Activated B cell treated with CpG ODN at 0.5 μM for 24 hours (primary cell): Measurements from ENCODE around the gene AUTS2. TPM values are rescaled to one million over a fixed set of nuclear protein-coding genes. Genes with fewer than 3 reads are reported as not detected.

Experiments
- ATAC-seq: fragments of 200-7000 bp; cut with Tn5 transposase; one replicate; pipeline ENCODE4 v1.10.0; 2021; ENCODE audit warnings: low read depth, mild to moderate bottlenecking, moderate library complexity
- CTCF ChIA-PET: fragments of 350-600 bp; sonication (Branson Sonifier 250); formaldehyde crosslinking; loops from one replicate; lab custom pipeline; 2021; ENCODE audit warnings: antibody characterized with exemption; lab: Charles Lee
- POLR2A ChIA-PET: fragments of 350-600 bp; sonication (Branson Sonifier 250); formaldehyde crosslinking; loops from one replicate; lab custom pipeline; 2021; ENCODE audit warnings: antibody characterized with exemption; lab: Charles Lee
- DNase-seq: peaks from one replicate; pipeline ENCODE4 v3.0.0; 2022
- H3K27ac Mint-ChIP-seq: one replicate; pipeline ENCODE4 v1.8.0; 2020; ENCODE audit warnings: mixed read lengths
- H3K27me3 Mint-ChIP-seq: one replicate; pipeline ENCODE4 v1.8.0; 2021; ENCODE audit warnings: mixed read lengths
- H3K36me3 Mint-ChIP-seq: one replicate; pipeline ENCODE4 v1.8.0; 2021; ENCODE audit warnings: low read depth, mixed read lengths
- H3K4me1 Mint-ChIP-seq: one replicate; pipeline ENCODE4 v1.8.0; 2021; ENCODE audit warnings: mixed read lengths
- H3K4me3 Mint-ChIP-seq: one replicate; pipeline ENCODE4 v1.8.0; 2020; ENCODE audit warnings: mild to moderate bottlenecking, mixed read lengths
- H3K9me3 Mint-ChIP-seq: one replicate; pipeline ENCODE4 v1.8.0; 2020; ENCODE audit warnings: mixed read lengths
- CTCF ChIP-seq: fragments of 200-600 bp; IDR thresholded peaks from one replicate; pipeline ENCODE4 v1.8.0; 2022; ENCODE audit warnings: antibody characterized with exemption, mild to moderate bottlenecking
- intact Hi-C: fragments of 100-400 bp; cut with micrococcal nuclease; formaldehyde crosslinking; loops from one replicate; pipeline ENCODE4 v1.15.1; 2024
- total RNA-seq: library from RNA; stranded (reverse); gene quantifications from 2 replicates; pipeline ENCODE4 v1.2.3, GENCODE V29; 2022

AUTS2 gene
- total RNA-seq, 1 donor from 2014 or later, result 15.9 TPM

- Mint-ChIP-seq H3K27me3 (no peaks in the 10 kb centered on the region), H3K4me1 (no peaks in the 10 kb centered on the region), H3K9me3 (no peaks in the 10 kb centered on the region), H3K27ac (no peak overlapping the region), H3K4me3 (no peak overlapping the region), H3K36me3 (peaks cover 8% of the 10 kb centered on the region)
- no peak for TF ChIP-seq CTCF
- POLR2A ChIA-PET, result no interaction called here
- DNase-seq (no peak), ATAC-seq (no peak)
- CTCF ChIA-PET, result no interaction called here
- intact Hi-C loops, result no loop called here
These were observed 537.4 kb downstream of the AUTS2 start for GRCh38 chr7:70135656-70136055.

DNA sequence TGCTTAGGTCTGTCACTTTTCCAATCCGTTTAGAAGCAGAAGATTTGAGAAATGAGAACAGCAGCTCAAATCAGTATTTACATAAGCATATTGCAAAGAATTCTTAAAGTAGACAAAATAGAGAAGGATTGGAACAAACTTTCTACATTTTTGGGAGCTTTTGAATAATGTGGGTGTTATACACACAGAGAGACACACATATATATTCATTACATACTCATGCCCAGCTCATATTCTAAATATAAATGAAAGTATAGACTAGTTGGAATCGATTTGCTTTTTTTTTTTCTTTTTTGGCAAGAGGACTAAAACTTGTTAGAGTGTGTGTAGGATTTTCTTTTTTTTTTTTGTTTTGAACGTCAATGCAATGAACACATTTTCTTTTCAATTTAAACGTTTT is 538.9 kb downstream of the AUTS2 start:
- Mint-ChIP-seq H3K4me3 (no peak overlapping the region), H3K36me3 (peaks cover 9% of the 10 kb centered on the region), H3K9me3 (no peaks in the 10 kb centered on the region), H3K4me1 (no peaks in the 10 kb centered on the region), H3K27me3 (no peaks in the 10 kb centered on the region), H3K27ac (no peak overlapping the region)
- DNase-seq, result no peak
- intact Hi-C loops, result no loop called here
- no peak for TF ChIP-seq CTCF
- ChIA-PET POLR2A (no interaction called here), CTCF (no interaction called here)
- ATAC-seq, result no peak

GRCh38 chr7:70142247-70142932 is 544.1 kb downstream of the AUTS2 start:
- ChIA-PET CTCF (no interaction called here), POLR2A (no interaction called here)
- Mint-ChIP-seq H3K36me3 (peaks cover 10% of the 10 kb centered on the region), H3K4me3 (no peak overlapping the region), H3K4me1 (no peaks in the 10 kb centered on the region), H3K27ac (no peak overlapping the region), H3K9me3 (no peaks in the 10 kb centered on the region), H3K27me3 (no peaks in the 10 kb centered on the region)
- intact Hi-C loops, result no loop called here
- no peak for DNase-seq
- TF ChIP-seq CTCF, result no peak
- ATAC-seq, result no peak

DNA sequence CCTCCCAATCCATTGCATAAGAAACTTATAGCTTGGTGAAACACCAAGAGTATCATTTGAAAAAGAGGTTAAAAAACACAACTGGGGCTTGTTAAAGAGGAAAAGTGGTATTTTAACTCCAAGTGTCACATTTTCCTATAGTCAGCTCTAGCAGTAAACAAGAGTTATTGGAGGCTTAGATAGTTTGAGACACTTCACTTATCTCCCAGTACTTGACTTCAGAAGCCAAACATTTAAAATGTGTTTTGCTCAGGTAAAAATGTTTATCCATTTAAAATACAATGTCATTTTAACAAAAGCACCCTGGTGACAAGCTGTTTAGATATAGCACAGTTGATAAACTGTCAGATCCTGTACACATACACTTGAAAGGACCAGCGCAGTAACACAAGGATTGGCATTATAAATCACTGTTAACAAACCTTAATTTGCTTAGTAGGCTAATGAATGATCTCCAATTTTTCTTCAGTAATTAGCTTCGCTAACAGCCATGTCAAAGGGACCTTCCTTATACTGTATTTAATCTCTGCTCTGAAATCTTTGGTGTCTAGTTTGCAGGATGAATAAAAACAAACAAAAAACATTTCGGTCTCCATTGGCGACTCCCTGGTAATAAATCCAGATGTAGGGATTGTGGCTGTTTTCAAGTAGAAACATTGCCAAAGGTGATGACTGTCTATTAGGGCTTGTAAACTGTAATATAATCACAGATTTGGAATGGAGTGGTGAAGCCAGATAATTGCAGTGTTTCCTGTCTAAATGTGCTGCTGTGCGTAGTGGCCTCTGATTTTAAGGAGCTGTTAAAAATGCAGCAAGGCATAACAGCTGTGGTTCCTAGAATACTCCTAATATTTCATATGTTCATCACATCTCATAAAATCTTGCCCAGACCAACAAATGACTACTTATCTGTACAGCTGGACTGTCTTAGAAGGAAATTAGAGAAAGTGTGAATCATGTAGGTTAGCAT is 545.1 kb downstream of the AUTS2 start:
- Mint-ChIP-seq H3K27ac (no peak overlapping the region), H3K4me1 (no peaks in the 10 kb centered on the region), H3K9me3 (no peaks in the 10 kb centered on the region), H3K36me3 (peaks cover 11% of the 10 kb centered on the region), H3K4me3 (no peak overlapping the region), H3K27me3 (no peaks in the 10 kb centered on the region)
- no peak for TF ChIP-seq CTCF
- ATAC-seq (no peak), DNase-seq (no peak)
- CTCF ChIA-PET, result no interaction called here
- intact Hi-C loops, result no loop called here
- POLR2A ChIA-PET, result no interaction called here

- H3K36me3 Mint-ChIP-seq, result peaks cover 19% of the 10 kb centered on the region
- intact Hi-C loops, result no loop called here
- no peaks in the 10 kb centered on the region for H3K4me1 Mint-ChIP-seq
- DNase-seq (no peak), ATAC-seq (no peak)
- H3K27ac Mint-ChIP-seq, result no peak overlapping the region
- no peaks in the 10 kb centered on the region for H3K27me3 Mint-ChIP-seq
- TF ChIP-seq CTCF, result no peak
- peaks cover 12% of the 10 kb centered on the region for H3K9me3 Mint-ChIP-seq
- ChIA-PET CTCF (no interaction called here), POLR2A (no interaction called here)
- H3K4me3 Mint-ChIP-seq, result no peak overlapping the region
These were observed 550.7 kb downstream of the AUTS2 start for GRCh38 chr7:70148997-70149396.
